Gastrocnemius medialis (tissue), 4 donors: ENCODE measurements around the gene BRIP1. TPM values are rescaled to one million over a fixed set of nuclear protein-coding genes. Genes with fewer than 3 reads are reported as not detected.

Experiments
- ATAC-seq, 2 donors: fragments of 150-250 bp; one replicate each; pipeline ENCODE4 v1.9.1; 2016
- DNase-seq, 2 donors: peaks; one replicate each; pipeline ENCODE4 v3.0.0-alpha.2; 2019
- H3K27ac ChIP-seq, 4 donors: fragments of 200-600 bp; sonication (generic); 1 replicate in 1 of 4; 2 replicates in 3 of 4; pipeline ENCODE4 v1.5.1; 2016 to 2018; ENCODE audit warnings: mild to moderate bottlenecking in 2 of 4, moderate library complexity in 1 of 4
- H3K27me3 ChIP-seq, 3 donors: fragments of 200-600 bp; sonication (generic) in 2 of 3; 1 replicate in 1 of 3; 2 replicates in 2 of 3; pipeline versions ENCODE4 v1.5.1 to v1.6.0; 2016 to 2019; ENCODE audit warnings: mild to moderate bottlenecking in 1 of 3, moderate library complexity in 1 of 3
- H3K36me3 ChIP-seq, 2 donors: fragments of 200-600 bp; sonication (generic) in 1 of 2; one replicate each; pipeline ENCODE4 v1.5.1; 2017 to 2018
- H3K4me1 ChIP-seq, 2 donors: fragments of 200-600 bp; sonication (generic) in 1 of 2; one replicate each; pipeline ENCODE4 v1.5.1; 2016 to 2017; ENCODE audit warnings: mild to moderate bottlenecking in 2 of 2
- H3K4me3 ChIP-seq, 4 donors: fragments of 200-600 bp; sonication (generic) in 3 of 4; 1 replicate in 1 of 4; 2 replicates in 3 of 4; pipeline ENCODE4 v1.5.1; 2016 to 2019; ENCODE audit warnings: mild to moderate bottlenecking in 2 of 4
- H3K9me3 ChIP-seq, 3 donors: fragments of 200-600 bp; sonication (generic) in 2 of 3; 1 replicate in 1 of 3; 2 replicates in 2 of 3; pipeline ENCODE4 v1.5.1; 2016 to 2019
- CTCF ChIP-seq, 5 experiments: fragments of 450-650 bp in 3 of 5; fragments of 200-600 bp in 2 of 5; sonication (generic) in 2 of 5; IDR thresholded peaks in 4 of 5; conservative IDR thresholded peaks in 1 of 5; 1 replicate in 4 of 5; 2 replicates in 1 of 5; pipeline ENCODE4 v1.5.1; 2016 to 2019; ENCODE audit warnings: antibody characterized with exemption in 5 of 5, mild to moderate bottlenecking in 3 of 5, moderate library complexity in 3 of 5
- POLR2A ChIP-seq, 2 donors: fragments of 450-650 bp; IDR thresholded peaks; one replicate each; pipeline ENCODE4 v1.6.1; 2017; ENCODE audit warnings: antibody characterized with exemption in 2 of 2, mild to moderate bottlenecking in 2 of 2, moderate library complexity in 2 of 2
- in situ Hi-C, 4 donors: fragments of 200-750 bp; cut with MboI; loops; one replicate each; pipeline versions ENCODE4 v1.15.0 to v1.8.0; 2017; ENCODE audit warnings: low sequenced_read_pairs in 4 of 4
- intact Hi-C: fragments of 100-400 bp; cut with DNase I; formaldehyde crosslinking; loops from one replicate; pipeline ENCODE4 v1.15.1; 2023; ENCODE audit warnings: low total_unique reads
- total RNA-seq, 4 donors: library from RNA; depleted of rRNA; stranded (reverse); fragments of >200 nt; gene quantifications; one replicate each; pipeline versions ENCODE4 v1.1.0 to v1.2.3, GENCODE V29; 2016

The BRIP1 gene
- total RNA-seq, 4 donors from 2014 or later = 0.09 to 0.13 TPM; not detected in 2

GRCh38 chr17:61755668-61756067, 107.7 kb downstream of the BRIP1 start:
- Histone ChIP-seq H3K27ac (no peak overlapping the region), H3K36me3 (no peaks in the 10 kb centered on the region), H3K4me1 (no peaks in the 10 kb centered on the region), H3K9me3 (no peaks in the 10 kb centered on the region), H3K27me3 (no peaks in the 10 kb centered on the region), H3K4me3 (no peak overlapping the region)
- in situ Hi-C loops = no loop called here
- DNase-seq (no peak), ATAC-seq (no peak)
- intact Hi-C loops = no loop called here
- TF ChIP-seq POLR2A (IDR thresholded peaks at IDR 0.05) = no peak
- no peak for TF ChIP-seq CTCF (IDR thresholded peaks at IDR 0.05 in 4 of 5, conservative IDR thresholded peaks at IDR 0.05 in 1 of 5)

- Histone ChIP-seq H3K9me3 (no peaks in the 10 kb centered on the region), H3K27me3 (no peaks in the 10 kb centered on the region), H3K36me3 (no peaks in the 10 kb centered on the region), H3K4me3 (no peak overlapping the region), H3K27ac (no peak overlapping the region), H3K4me1 (no peaks in the 10 kb centered on the region)
- TF ChIP-seq CTCF (IDR thresholded peaks at IDR 0.05 in 4 of 5, conservative IDR thresholded peaks at IDR 0.05 in 1 of 5) = no peak
- no peak for TF ChIP-seq POLR2A (IDR thresholded peaks at IDR 0.05)
- no peak for DNase-seq
- in situ Hi-C loops = no loop called here
- intact Hi-C loops = no loop called here
- ATAC-seq = no peak
These were observed 108.2 kb downstream of the BRIP1 start for GRCh38 chr17:61755078-61755477.

- intact Hi-C loops (no loop called here), in situ Hi-C loops (no loop called here)
- ATAC-seq (no peak), DNase-seq (no peak)
- TF ChIP-seq POLR2A (IDR thresholded peaks at IDR 0.05) = no peak
- TF ChIP-seq CTCF (IDR thresholded peaks at IDR 0.05 in 4 of 5, conservative IDR thresholded peaks at IDR 0.05 in 1 of 5) = no peak
- Histone ChIP-seq H3K36me3 (no peaks in the 10 kb centered on the region), H3K27me3 (no peaks in the 10 kb centered on the region), H3K4me3 (no peak overlapping the region), H3K27ac (no peak overlapping the region), H3K4me1 (no peaks in the 10 kb centered on the region), H3K9me3 (no peaks in the 10 kb centered on the region)
These were observed 109.2 kb downstream of the BRIP1 start for GRCh38 chr17:61754124-61754523.

- DNase-seq (no peak), ATAC-seq (no peak)
- Histone ChIP-seq H3K4me1 (no peaks in the 10 kb centered on the region), H3K27me3 (no peaks in the 10 kb centered on the region), H3K36me3 (no peaks in the 10 kb centered on the region), H3K9me3 (no peaks in the 10 kb centered on the region), H3K27ac (no peak overlapping the region), H3K4me3 (no peak overlapping the region)
- no peak for TF ChIP-seq CTCF (IDR thresholded peaks at IDR 0.05 in 4 of 5, conservative IDR thresholded peaks at IDR 0.05 in 1 of 5)
- TF ChIP-seq POLR2A (IDR thresholded peaks at IDR 0.05) = no peak
- in situ Hi-C loops (no loop called here), intact Hi-C loops (no loop called here)
These were observed 109.6 kb downstream of the BRIP1 start for GRCh38 chr17:61753696-61754095.

- intact Hi-C loops = no loop called here
- Histone ChIP-seq H3K27me3 (no peaks in the 10 kb centered on the region), H3K27ac (no peak overlapping the region), H3K36me3 (no peaks in the 10 kb centered on the region), H3K4me3 (no peak overlapping the region), H3K9me3 (no peaks in the 10 kb centered on the region), H3K4me1 (no peaks in the 10 kb centered on the region)
- ATAC-seq (no peak), DNase-seq (no peak)
- TF ChIP-seq POLR2A (IDR thresholded peaks at IDR 0.05) (no peak), CTCF (IDR thresholded peaks at IDR 0.05 in 4 of 5, conservative IDR thresholded peaks at IDR 0.05 in 1 of 5) (no peak)
- in situ Hi-C loops = no loop called here
These were observed 112.7 kb downstream of the BRIP1 start for GRCh38 chr17:61750656-61751055.
